Measurements from ENCODE around the gene ZNF396.

GRCh38 chr18:35407871-35408481 is 30.8 kb upstream of the ZNF396 start:
- peak; percentile 81 to 90 for TF ChIP-seq CTCF (conservative IDR thresholded peaks at IDR 0.05; ENCODE audit: low read depth in 2 of 2)
- no peak for TF ChIP-seq CREB1 (CRISPR knock-in tag; IDR thresholded peaks at IDR 0.05; ENCODE audit: low read depth)
- no peak for TF ChIP-seq POLR2AphosphoS5 (IDR thresholded peaks at IDR 0.05; ENCODE audit: low read depth)
- no peak for TF ChIP-seq REST (IDR thresholded peaks at IDR 0.05; ENCODE audit: unreplicated experiment)
- no peak for TF ChIP-seq EZH2 (IDR thresholded peaks at IDR 0.05; ENCODE audit: low read depth, unreplicated experiment)
- TF ChIP-seq NANOG (IDR thresholded peaks at IDR 0.05; ENCODE audit: borderline replicate concordance): no peak
- TF ChIP-seq JUNB (IDR thresholded peaks at IDR 0.05; ENCODE audit: unreplicated experiment): no peak
- no peak for TF ChIP-seq STAT1 (IDR thresholded peaks at IDR 0.05; ENCODE audit: unreplicated experiment)
- no peak for TF ChIP-seq ZNF114 (CRISPR knock-in tag; IDR thresholded peaks at IDR 0.05)
- TF ChIP-seq EZH2phosphoT487 (IDR thresholded peaks at IDR 0.05; ENCODE audit: unreplicated experiment): no peak
- TF ChIP-seq ZNF462 (CRISPR knock-in tag; IDR thresholded peaks at IDR 0.05): no peak
- TF ChIP-seq ETS1 (IDR thresholded peaks at IDR 0.05): no peak

Data from GM23338 (cell line).